Endometrial microvascular endothelial cells (primary cell): ENCODE data around the gene ARFGAP3. TPM values are rescaled to one million over a fixed set of nuclear protein-coding genes. Genes with fewer than 3 reads are reported as not detected.

ENCODE experiments used
- in situ Hi-C: cut with HindIII; loops from 2 replicates; pipeline ENCODE4 v1.10.0; 2017; ENCODE audit warnings: low sequenced_read_pairs, low pct_unique_long_range_greater_than_20kb; ENCODE audit errors: inconsistent ontology term
- total RNA-seq: library from RNA; depleted of rRNA; stranded (reverse); fragments of >200 nt; gene quantifications from one replicate; pipeline ENCODE4 v1.2.3, GENCODE V29; 2015; ENCODE audit errors: inconsistent ontology term

The ARFGAP3 gene
- total RNA-seq, 1 donor from 2014 or later: 49.6 TPM

DNA sequence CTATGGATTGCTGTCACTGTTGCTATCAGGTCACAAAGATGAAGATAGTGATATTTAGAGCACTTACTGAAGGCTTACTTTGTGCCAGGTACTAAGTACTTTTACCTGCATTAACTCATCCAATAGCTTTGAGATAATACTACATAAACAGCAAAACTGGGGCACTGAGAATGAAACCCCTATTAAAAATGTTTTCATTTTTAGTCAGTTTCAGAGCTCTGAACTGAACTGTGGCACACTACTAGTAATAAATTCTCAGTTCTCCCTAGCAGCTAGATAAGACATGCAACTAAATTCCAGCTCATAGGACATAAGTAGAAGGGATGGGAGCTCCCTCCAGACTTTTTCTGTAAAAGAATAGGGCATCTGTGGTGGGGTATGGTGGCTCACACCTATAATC lies 24.0 kb downstream of the ARFGAP3 start:
- in situ Hi-C loops: no loop called here

DNA sequence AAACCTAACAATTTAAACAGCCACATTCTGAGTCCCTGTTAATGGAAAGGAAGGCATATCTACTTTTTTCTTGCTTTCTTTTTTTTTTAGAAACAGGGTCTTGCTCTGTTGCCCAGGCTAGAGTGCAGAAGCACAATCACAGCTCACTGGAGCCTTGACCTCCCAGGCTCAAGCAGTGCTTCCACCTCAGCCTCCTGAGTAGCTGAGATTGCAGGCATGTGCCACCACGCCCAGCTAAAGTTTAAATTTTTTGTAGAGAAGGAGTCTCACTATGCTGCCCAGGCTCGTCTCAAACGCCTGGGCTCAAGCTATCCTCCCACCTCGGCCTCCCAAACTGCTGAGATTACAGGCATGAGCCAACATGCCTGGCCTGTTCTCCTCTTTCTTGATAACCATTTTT lies 25.4 kb downstream of the ARFGAP3 start:
- in situ Hi-C loops: no loop called here

DNA sequence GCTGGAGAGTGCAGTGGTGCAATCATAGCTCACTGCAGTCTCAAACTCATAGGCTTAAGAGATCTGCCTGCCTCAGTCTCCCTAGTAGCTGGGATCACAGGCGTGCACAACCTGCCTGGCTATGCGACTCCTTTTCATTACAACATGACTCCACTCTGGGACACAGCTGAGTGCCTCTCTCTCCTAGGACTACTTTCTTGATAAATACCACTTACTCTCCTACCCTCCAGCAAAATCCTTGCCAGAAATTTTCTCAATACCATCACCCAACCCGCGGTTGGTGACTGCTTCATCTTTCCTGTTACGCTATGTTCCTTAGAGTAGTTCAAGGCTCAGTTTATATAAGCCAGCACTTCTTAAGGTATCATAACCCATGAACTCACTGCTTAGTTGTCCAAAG lies 26.9 kb downstream of the ARFGAP3 start:
- in situ Hi-C loops: no loop called here

DNA sequence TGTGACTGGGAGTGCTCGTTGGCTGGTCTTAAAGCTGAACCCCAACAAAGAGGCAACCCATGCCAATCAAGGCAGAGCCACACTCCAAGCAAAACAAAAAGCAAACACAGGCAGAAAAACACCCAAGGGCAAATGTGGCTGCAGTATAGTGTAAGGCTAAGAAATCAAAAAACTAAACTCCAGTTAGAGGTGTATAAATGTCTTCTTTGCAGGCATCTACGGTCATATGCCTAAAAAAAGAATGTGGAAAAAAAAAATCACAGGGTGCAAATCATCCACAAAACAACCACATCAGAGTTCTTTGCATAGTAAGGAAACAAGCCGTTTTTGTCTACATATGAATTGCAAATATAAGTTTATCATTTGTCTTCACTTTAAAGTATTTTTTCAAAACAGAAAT lies 27.8 kb downstream of the ARFGAP3 start:
- in situ Hi-C loops: no loop called here

DNA sequence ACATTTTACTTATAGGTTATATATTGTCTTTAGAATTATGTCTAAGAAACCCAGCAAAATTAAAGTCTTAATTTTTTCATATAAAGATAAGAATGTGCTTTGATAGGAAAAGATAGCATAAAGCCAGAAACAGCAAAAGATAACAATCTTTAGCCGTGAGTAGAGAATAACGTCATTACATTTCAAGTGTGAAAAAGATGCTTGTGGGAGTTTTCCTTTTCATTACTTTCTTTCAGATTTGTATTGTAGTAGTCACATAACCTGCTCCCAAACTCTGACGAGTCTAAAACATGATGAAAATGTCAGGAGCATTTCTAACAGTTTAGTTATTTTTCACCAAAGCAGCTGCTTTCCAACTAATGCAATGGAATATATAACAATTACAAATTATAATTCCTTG lies 31.3 kb downstream of the ARFGAP3 start:
- in situ Hi-C loops: no loop called here

DNA sequence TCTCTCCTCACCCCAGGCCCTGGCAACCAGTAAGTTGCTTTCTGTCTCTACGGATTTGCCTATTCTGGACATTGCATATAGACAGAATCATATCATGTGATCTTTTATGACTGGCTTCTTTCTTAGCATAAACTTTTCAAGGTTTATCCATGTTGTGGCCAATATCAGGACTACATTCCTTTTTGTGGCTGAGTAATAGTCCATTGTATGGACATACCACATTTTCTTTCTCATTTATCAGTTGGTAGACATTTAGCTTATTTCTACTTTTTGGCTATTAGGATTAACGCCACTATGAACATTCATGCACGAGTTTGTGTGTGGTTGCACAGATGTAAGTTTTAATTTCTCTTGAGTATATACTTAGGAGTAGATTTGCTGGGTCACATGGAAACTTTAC lies 35.7 kb downstream of the ARFGAP3 start:
- in situ Hi-C loops: no loop called here

DNA sequence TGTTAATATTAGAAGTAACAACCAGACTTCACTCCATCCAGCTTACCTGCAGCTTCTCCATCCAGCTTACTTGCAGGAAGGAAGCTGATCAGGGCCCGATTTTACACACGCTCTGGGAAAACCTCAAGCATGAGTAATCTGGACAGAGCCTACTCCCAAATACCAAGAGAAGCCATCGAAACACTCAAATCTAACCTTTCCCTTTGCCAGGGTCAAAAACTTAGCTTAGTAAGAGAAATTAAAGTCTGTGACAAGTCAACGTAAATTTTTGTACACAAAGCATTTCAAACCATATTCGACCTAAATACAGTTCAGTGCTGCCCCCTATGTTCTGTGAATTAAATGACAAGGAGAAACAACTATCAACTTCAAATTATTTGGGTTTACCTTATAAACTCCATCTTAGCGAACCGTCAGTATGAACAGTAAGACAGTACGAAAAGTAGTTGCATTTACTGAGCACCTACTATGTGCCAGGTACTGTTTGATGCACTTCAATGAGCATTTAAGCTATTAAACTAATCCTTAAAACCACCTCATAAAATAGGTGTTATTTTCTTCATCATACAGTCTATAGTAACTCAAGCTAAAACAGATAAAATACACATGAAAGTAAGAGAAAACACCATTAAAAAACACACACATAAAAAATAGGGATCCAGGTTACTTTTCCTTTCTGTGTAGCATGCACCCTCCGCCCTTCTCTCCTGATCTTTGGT lies 36.9 kb downstream of the ARFGAP3 start:
- in situ Hi-C loops: no loop called here

DNA sequence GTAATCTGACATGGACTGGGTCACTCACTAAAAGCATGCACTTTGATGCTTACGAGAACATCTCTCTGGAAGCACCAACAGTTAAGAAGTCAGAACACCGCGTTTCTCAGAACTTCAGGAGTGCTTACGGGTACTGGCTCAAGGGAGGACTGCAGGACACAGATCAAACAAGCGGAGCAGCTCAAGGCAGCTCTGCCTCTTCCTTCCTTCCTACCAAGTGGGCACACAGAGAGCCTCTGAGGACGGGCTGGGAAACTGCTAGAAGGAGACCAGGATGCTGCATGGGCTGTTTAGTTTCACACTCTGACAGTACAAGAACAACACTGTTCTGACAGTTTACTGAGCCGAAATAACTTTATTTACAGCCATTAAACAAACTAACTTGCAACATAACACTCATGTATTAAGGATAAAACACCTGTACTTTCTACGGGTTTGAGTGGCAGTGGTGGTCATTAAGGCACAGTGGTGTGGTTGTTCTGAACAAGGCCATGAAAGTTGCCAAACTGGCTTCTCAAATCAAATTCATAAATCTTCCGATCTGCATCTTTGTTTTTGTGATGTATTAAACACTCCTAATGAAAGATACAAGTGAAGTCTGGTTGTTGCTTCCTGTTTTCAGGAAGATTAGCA lies 37.5 kb downstream of the ARFGAP3 start:
- in situ Hi-C loops: no loop called here

DNA sequence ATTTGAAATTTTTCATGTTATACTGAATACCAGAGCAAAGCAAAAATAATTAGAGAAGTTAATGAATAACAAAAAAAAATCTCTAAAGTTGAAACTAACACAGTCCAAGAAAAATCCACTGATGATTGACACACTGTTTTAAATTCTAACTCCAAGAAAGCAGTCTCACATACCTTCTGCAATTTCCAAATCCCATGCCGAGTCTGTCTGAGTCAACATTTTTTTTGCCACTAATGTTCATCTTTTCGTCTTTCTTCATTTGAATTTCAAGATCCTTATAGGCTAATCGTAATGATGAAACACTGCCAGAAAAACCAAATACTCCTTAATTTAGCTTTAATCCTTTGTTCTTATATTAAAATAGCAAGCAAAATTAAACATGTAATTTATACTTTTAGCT lies 39.5 kb downstream of the ARFGAP3 start:
- in situ Hi-C loops: no loop called here

DNA sequence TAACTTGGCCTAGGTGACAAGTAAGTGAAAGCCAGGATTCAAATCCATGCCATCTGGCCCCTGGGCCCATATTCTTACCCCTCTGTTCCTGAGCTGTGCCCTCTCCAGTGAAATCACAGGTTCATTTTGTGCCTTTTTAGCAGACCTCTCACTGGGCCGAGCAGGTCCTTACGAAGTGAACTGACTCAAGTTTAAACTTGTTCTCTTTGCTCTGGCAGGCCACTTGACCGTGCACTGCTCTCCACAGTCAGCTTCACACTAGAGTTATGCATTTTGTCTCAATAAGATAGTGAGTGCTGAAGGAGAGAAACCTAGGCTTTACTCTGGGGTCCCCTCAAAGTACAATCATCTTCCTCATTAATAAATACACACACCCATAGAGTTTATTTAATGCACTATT lies 40.7 kb downstream of the ARFGAP3 start:
- in situ Hi-C loops: no loop called here

DNA sequence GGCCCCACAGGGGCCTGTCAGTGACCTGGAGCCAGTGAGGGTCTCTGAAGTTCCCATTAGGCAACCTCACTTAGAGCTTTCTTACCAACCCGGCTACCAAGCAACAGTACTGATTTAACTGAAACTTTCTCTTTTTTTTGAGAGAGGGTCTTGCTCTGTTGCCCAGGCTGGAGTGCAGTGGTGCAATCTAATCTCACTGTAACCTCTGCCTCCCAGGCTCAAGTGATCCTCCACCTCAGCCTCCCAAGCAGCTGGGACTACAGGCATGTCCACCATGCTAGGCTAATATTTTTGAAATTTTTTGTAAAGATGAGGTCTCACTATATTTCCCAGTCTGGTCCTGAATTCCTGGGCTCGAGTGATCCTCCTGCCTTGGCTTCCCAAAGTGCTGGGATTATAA lies 42.5 kb downstream of the ARFGAP3 start:
- in situ Hi-C loops: no loop called here

DNA sequence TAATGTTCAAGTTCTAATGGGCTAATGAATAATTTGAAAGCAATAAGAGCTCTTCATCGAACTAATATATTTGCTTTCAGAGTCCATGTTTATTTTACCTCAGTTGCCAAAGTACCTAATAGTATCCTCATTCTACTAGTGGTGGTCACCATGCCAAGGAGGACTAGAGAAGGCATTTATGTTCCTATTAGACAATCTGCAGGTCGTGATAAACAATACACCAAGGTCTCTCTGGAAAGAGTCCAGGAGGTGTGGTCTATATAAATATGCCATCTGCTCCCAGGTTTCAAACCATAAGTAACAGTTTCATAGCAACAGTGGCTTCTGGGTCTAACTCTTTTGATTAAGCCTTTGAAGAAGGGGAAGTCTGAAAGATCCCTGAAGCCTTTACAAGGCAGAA lies 42.9 kb downstream of the ARFGAP3 start:
- in situ Hi-C loops: no loop called here

DNA sequence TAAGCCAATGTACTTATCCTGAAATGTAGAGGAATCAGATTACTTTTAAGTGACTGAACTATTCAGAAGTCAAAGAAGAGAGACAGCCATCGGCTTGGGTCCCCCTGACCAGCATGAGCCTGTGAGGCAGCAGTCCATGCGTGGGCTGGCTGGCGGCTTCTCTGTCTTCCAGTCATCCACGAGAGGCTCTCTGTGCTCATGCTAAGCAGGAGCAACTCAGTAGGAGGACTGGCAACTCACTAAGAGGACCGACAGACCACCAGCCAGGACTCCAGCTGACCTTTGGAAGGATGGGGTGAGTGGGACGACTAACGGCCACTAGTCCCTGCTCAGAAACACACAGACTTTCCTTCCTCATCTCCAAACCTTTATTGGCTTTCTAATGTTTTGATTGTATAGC lies 43.6 kb downstream of the ARFGAP3 start:
- in situ Hi-C loops: no loop called here

DNA sequence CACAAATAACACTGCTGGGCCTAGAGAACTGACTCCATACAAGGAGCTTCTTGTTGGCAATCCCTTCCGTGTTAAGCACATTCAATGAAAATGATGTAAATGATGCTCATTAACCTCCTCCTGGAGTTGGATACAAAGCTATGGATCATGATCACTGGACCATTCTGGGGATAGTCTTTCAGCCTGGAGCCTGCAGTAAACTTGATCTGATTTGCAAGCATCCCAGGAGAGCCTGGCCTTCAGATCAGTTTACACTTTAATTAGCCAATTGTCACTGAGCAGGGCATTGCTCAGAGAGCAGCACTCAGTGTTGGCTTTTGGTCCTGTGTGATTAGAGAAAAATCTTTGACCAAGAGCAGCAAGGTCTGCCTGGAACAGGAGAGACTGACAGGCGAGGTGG lies 45.6 kb downstream of the ARFGAP3 start:
- in situ Hi-C loops: no loop called here

DNA sequence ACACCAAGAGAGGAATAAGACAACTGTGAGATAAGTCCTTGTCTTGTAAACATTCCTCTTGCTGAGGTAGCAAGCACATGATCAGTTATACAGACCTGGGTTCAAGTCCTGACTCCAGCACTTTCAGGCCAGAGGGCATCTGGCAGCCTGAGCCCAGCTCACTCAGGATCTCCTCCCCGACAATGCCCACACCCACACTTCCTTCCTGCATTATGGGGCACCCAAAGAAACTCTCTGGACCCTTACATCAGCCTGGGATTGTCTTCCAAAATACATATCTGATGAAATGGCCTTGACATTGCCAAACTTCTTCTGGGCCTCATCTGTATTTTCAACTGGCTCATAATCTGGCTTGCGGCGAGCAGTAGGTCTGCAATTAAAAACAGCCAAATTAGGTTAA lies 48.6 kb downstream of the ARFGAP3 start:
- in situ Hi-C loops: no loop called here

DNA sequence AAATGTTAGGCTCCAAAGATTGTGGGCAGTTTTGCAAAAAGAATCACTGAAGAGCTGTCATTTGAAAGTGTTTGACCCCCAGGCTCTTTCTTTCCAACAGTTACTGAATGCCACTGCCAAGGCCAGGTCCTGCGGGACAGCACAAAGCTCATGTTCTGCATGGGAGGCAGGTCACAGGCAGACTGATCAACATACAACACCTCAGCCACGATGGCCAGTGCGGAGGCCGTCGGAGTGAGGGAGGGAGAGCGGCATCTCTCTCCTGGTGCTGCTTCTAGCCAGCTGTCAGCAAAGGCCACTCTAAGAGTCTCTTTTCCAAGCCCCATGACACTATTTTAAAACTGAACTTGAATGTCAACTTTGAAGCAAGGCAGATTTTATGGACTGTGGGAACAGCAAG lies 49.9 kb downstream of the ARFGAP3 start:
- in situ Hi-C loops: no loop called here

DNA sequence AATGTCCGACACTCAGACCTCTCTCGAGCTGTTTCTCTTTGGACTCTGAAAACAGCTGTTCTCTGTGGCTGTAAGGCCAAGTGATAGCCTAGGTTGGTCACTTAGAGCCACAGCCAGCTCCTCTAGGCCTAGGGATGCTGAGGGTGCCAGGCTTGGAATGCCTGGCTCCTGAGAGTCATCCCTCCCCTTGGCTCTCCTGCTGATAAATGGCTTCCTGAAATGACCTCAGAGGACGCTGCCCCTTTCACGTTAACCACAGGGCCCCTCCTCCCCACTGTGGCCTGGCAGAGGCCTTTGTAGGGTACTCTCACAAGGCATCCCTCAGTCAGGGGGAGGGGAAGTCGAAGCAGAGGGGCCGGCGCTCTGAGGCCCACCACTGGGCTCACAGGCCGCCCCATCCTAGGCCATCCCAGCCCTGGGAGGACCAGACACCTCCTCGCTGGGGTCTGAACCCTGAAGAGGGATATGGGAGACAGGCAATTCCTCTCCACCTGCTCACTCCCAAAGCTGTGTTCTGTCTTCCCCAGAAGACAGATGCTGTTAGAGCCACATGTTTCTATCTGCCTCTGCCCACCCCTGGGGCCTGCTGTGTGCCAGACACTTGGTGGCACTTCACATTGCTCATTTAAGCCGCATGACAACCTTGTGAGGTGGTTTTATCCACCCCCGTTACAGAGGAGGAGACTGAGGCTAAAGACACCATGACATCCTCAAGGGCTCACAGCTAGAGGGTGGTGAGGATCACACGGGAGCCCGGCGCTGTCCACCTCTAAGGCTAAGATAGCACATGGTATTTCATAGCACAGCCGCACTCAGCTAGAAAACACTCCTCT lies 50.9 kb downstream of the ARFGAP3 start:
- in situ Hi-C loops: no loop called here

DNA sequence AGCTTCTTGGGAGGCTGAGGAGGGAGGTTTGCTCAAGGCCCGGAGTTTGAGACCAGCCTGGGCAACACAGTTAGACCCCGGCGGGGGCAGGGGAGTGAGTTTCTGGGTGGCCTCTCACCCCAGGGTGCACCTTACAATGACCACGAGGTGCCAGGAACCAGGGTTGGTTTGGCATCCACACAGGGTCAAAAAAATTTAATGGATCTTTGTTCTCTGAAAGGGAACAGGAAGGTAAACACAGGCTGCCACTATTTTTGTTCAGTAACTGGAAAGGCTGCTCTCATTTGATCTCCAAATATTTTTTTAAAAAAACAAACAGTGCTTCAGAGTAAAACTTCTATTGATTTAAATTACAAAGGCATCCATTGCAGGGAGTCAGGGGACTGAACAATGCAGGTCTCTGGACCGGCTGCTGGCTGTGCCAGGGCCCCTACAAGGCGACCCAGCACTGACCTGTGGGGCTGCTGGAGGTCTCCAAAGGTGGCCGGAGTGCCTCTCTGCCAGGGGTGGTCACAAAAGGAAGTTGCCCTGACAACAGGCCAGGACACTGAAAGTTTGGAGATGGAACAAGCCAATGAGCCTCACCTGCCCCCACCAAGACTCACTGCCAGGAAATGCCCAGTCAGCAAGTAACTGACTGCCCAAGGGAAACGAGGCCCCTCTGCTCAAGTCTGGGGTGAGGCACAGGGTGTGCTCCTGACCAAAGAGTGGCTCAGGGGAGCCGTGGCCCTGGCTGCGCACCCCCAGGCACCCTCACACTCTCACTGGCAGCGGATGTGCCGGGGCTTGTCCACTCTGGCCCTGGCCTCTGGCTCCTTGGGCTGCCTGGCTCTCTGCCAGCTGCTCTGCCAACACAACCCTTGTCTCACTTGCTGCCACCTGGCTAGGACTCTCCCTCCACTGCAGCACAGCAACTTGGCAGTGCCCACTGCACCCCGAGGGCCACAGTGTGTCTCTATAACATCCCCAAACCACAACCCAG lies 51.8 kb downstream of the ARFGAP3 start:
- in situ Hi-C loops: no loop called here

DNA sequence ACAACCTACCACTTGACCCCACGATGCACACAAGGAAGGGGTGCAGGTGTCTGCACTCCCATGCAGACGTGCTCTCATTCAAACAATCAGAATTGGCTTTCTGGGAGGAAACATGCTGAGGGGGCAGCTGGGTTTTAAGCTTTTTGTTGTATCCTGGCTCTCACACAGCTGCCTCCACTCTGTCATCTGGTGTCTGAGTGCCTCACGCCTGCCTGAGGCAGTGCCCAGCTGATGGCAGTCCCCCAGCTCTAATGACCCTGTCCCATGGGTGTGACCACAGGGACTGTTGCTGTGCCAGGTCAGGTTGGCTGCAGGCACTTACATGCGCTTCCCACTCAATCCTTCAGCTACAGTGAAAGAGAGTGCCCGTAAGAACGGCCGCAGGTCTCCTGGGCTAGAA lies 53.7 kb downstream of the ARFGAP3 start:
- in situ Hi-C loops: no loop called here
